Measurements from ENCODE around the gene OR10A3.

OR10A3 gene

GRCh38 chr11:7969756-7970646 is 28.5 kb upstream of the OR10A3 start:
- Mint-ChIP-seq H3K9me3 (no peaks in the 10 kb centered on the region), H3K36me3 (ENCODE audit: low read depth) (no peaks in the 10 kb centered on the region), H3K27me3 (ENCODE audit: low read depth, poor library complexity) (no peaks in the 10 kb centered on the region), H3K4me3 (no peak overlapping the region), H3K4me1 (no peaks in the 10 kb centered on the region), H3K27ac (no peak overlapping the region)
- no peak for DNase-seq
- no peak for TF ChIP-seq CTCF (IDR thresholded peaks at IDR 0.05)

GRCh38 chr11:7968686-7969085 is 27.2 kb upstream of the OR10A3 start:
- Mint-ChIP-seq H3K9me3 (no peaks in the 10 kb centered on the region), H3K4me1 (no peaks in the 10 kb centered on the region), H3K27me3 (ENCODE audit: low read depth, poor library complexity) (no peaks in the 10 kb centered on the region), H3K36me3 (ENCODE audit: low read depth) (no peaks in the 10 kb centered on the region), H3K27ac (no peak overlapping the region), H3K4me3 (no peak overlapping the region)
- no peak for TF ChIP-seq CTCF (IDR thresholded peaks at IDR 0.05)
- DNase-seq: no peak

- Mint-ChIP-seq H3K4me1 (no peaks in the 10 kb centered on the region), H3K4me3 (no peak overlapping the region), H3K9me3 (no peaks in the 10 kb centered on the region), H3K27ac (no peak overlapping the region), H3K27me3 (ENCODE audit: low read depth, poor library complexity) (no peaks in the 10 kb centered on the region), H3K36me3 (ENCODE audit: low read depth) (no peaks in the 10 kb centered on the region)
- DNase-seq: no peak
- TF ChIP-seq CTCF (IDR thresholded peaks at IDR 0.05): no peak
Measured at GRCh38 chr11:7967826-7968225, 26.3 kb upstream of the OR10A3 start.

GRCh38 chr11:7967097-7967496 is 25.6 kb upstream of the OR10A3 start:
- no peaks in the 10 kb centered on the region for H3K4me1 Mint-ChIP-seq
- no peak overlapping the region for H3K27ac Mint-ChIP-seq
- DNase-seq: no peak
- H3K9me3 Mint-ChIP-seq: no peaks in the 10 kb centered on the region
- H3K27me3 Mint-ChIP-seq (ENCODE audit: low read depth, poor library complexity): no peaks in the 10 kb centered on the region
- TF ChIP-seq CTCF (IDR thresholded peaks at IDR 0.05): no peak
- no peak overlapping the region for H3K4me3 Mint-ChIP-seq
- no peaks in the 10 kb centered on the region for H3K36me3 Mint-ChIP-seq (ENCODE audit: low read depth)

GRCh38 chr11:7965386-7965785 is 23.9 kb upstream of the OR10A3 start, which contains the start of gene NLRP10:
Gene NLRP10 (minus strand): TSS chr11:7965447. CDS start chr11:7963495, 1,952 bp downstream.
- H3K4me3 Mint-ChIP-seq: no peak within 1 kb of the TSS
- TF ChIP-seq CTCF (IDR thresholded peaks at IDR 0.05): no peak
- H3K27me3 Mint-ChIP-seq (ENCODE audit: low read depth, poor library complexity): no peaks in the 10 kb centered on the region
- no peaks in the 10 kb centered on the region for H3K4me1 Mint-ChIP-seq
- H3K9me3 Mint-ChIP-seq: peaks cover 6% of the 10 kb centered on the region
- no peak within 1 kb of the TSS for H3K27ac Mint-ChIP-seq
- no peak for DNase-seq
- H3K36me3 Mint-ChIP-seq (ENCODE audit: low read depth): no peaks in the 10 kb centered on the region

GRCh38 chr11:7964873-7965272 is 23.4 kb upstream of the OR10A3 start:
- peaks cover 6% of the 10 kb centered on the region for H3K9me3 Mint-ChIP-seq
- H3K4me1 Mint-ChIP-seq: no peaks in the 10 kb centered on the region
- DNase-seq: no peak
- H3K4me3 Mint-ChIP-seq: no peak overlapping the region
- H3K36me3 Mint-ChIP-seq (ENCODE audit: low read depth): no peaks in the 10 kb centered on the region
- no peaks in the 10 kb centered on the region for H3K27me3 Mint-ChIP-seq (ENCODE audit: low read depth, poor library complexity)
- no peak overlapping the region for H3K27ac Mint-ChIP-seq
- no peak for TF ChIP-seq CTCF (IDR thresholded peaks at IDR 0.05)
